GM23248 (cell line): ENCODE measurements around the gene SDCCAG8. TPM values are rescaled to one million over a fixed set of nuclear protein-coding genes. Genes with fewer than 3 reads are reported as not detected.

ENCODE experiments used
- DNase-seq: peaks from one replicate; pipeline ENCODE4 v3.0.0-alpha.2; 2015
- H2AFZ ChIP-seq: fragments of 200-600 bp; sonication (generic); 2 replicates; pipeline ENCODE4 v1.6.1; 2016; ENCODE audit warnings: antibody characterized with exemption
- H3F3A ChIP-seq: fragments of 200-600 bp; sonication (generic); 2 replicates; pipeline ENCODE4 v1.6.1; 2016; ENCODE audit warnings: mild to moderate bottlenecking, antibody characterized with exemption, mixed run types; ENCODE audit not compliant: insufficient read depth
- H3K27ac ChIP-seq: fragments of 200-600 bp; sonication (generic); 2 replicates; pipeline ENCODE4 v1.5.1; 2016; ENCODE audit warnings: mild to moderate bottlenecking
- H3K27me3 ChIP-seq: fragments of 200-600 bp; sonication (generic); replicated peaks from 2 replicates; pipeline ENCODE4 v1.6.1; 2016; ENCODE audit warnings: mild to moderate bottlenecking; ENCODE audit not compliant: insufficient read depth
- H3K36me3 ChIP-seq: fragments of 200-600 bp; sonication (generic); 2 replicates; pipeline ENCODE4 v1.6.1; 2016; ENCODE audit warnings: low read depth, mild to moderate bottlenecking
- H3K4me1 ChIP-seq: fragments of 200-600 bp; sonication (generic); 2 replicates; pipeline ENCODE4 v1.6.1; 2016; ENCODE audit warnings: mild to moderate bottlenecking; ENCODE audit not compliant: insufficient read depth
- H3K4me2 ChIP-seq: fragments of 200-600 bp; sonication (generic); one replicate; pipeline ENCODE4 v1.6.1; 2016; ENCODE audit warnings: mild to moderate bottlenecking; ENCODE audit not compliant: unreplicated experiment
- H3K4me3 ChIP-seq: fragments of 200-600 bp; sonication (generic); 2 replicates; pipeline ENCODE4 v1.5.1; 2016; ENCODE audit warnings: mild to moderate bottlenecking
- H3K79me2 ChIP-seq: fragments of 200-600 bp; sonication (generic); 2 replicates; pipeline ENCODE4 v1.6.1; 2016; ENCODE audit warnings: mild to moderate bottlenecking; ENCODE audit not compliant: insufficient read depth
- H3K9ac ChIP-seq: fragments of 200-600 bp; sonication (generic); 2 replicates; pipeline ENCODE4 v1.6.1; 2016; ENCODE audit warnings: mild to moderate bottlenecking
- H3K9me2 ChIP-seq: fragments of 200-600 bp; sonication (generic); 2 replicates; pipeline ENCODE4 v1.6.1; 2016; ENCODE audit warnings: mixed run types, mild to moderate bottlenecking, moderate library complexity; ENCODE audit not compliant: insufficient read depth
- H3K9me3 ChIP-seq: fragments of 200-600 bp; sonication (generic); one replicate; pipeline ENCODE4 v1.6.1; 2017; ENCODE audit warnings: low read depth
- H4K20me1 ChIP-seq: fragments of 200-600 bp; sonication (generic); 2 replicates; pipeline ENCODE4 v1.6.0; 2016; ENCODE audit not compliant: insufficient read depth
- EZH2 ChIP-seq: fragments of 200-600 bp; sonication (generic); IDR thresholded peaks from 2 replicates; pipeline ENCODE4 v1.6.1; 2018; ENCODE audit warnings: antibody characterized with exemption, mild to moderate bottlenecking; ENCODE audit not compliant: insufficient read depth, poor library complexity, severe bottlenecking
- EZH2phosphoT487 ChIP-seq: fragments of 200-600 bp; sonication (generic); IDR thresholded peaks from 2 replicates; pipeline ENCODE4 v1.6.1; 2018; ENCODE audit warnings: antibody characterized with exemption, moderate library complexity, mild to moderate bottlenecking, low read depth; ENCODE audit not compliant: insufficient read depth
- WGBS, 2 experiments: methylation state at CpG; one replicate each; pipeline ENCODE4 v1.1.6; 2015 to 2017; ENCODE audit warnings: low lambda C conversion rate in 2 of 2, low coverage in 1 of 2; ENCODE audit errors: missing lambda C conversion rate in 2 of 2; 5-methylcytosine and 5-hydroxymethylcytosine counted together
- in situ Hi-C: fragments of 300-500 bp; cut with MboI; formaldehyde crosslinking; loops from 2 replicates; pipeline ENCODE4 v1.15.0; 2020
- polyA plus RNA-seq: library from polyadenylated mRNA; unstranded; fragments of >200 nt; fragmentation: Nextera tagmentation; extraction: Ambion mirVana; gene quantifications from 2 replicates; pipeline ENCODE4 v1.2.1, GENCODE V29; 2016
- total RNA-seq: library from RNA; depleted of rRNA; stranded (reverse); fragments of >200 nt; shearing (Covaris generic); gene quantifications from 2 replicates; pipeline ENCODE4 v1.2.3, GENCODE V29; 2014

The SDCCAG8 gene
- total and polyA plus RNA-seq, 2 experiments from 2014 or later: 29.4 to 45.3 TPM

DNA sequence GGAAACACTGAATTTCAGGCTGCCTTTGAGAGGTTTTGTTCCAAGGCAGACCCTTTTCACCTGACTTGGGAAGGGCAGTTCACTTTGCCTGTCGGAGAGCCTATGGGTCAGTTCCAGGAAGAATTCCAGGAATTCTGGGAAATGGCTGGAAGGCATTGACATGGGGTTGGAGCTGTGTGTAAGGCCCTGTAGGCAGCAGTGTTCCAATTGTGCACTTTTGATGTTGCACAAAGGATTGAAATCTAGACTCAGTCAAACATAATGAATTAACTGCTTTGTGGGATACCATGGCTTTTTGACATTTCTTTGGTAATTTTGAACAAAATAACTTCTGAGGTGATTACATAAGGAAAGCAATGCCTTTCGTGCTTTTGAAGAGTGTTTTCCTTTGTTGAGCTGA, 184.6 kb downstream of the SDCCAG8 start:
- Histone ChIP-seq H3K4me1 (no peaks in the 10 kb centered on the region), H2AFZ (no peak overlapping the region), H3K9ac (no peak overlapping the region), H3K4me3 (no peak overlapping the region), H3K79me2 (no peaks in the 10 kb centered on the region), H3K9me2 (no peaks in the 10 kb centered on the region), H3K27ac (no peak overlapping the region), H3F3A (no peaks in the 10 kb centered on the region), H3K27me3 (no peaks in the 10 kb centered on the region), H4K20me1 (no peaks in the 10 kb centered on the region), H3K9me3 (no peaks in the 10 kb centered on the region), H3K4me2 (no peak overlapping the region), H3K36me3 (no peaks in the 10 kb centered on the region)
- TF ChIP-seq EZH2 (no peak), EZH2phosphoT487 (no peak)
- in situ Hi-C loops: no loop called here
- no peak for DNase-seq
- WGBS, 2 experiments: 100% methylated on average over 2 of the region's 2 CpGs

GRCh38 chr1:243441601-243442000, 185.8 kb downstream of the SDCCAG8 start:
- no peaks in the 10 kb centered on the region for H3K4me1 ChIP-seq
- H3K4me3 ChIP-seq: no peak overlapping the region
- TF ChIP-seq EZH2phosphoT487 (no peak), EZH2 (no peak)
- in situ Hi-C loops: no loop called here
- H3K9me2 ChIP-seq: no peaks in the 10 kb centered on the region
- H3K27me3 ChIP-seq: no peaks in the 10 kb centered on the region
- no peaks in the 10 kb centered on the region for H3F3A ChIP-seq
- H3K27ac ChIP-seq: no peak overlapping the region
- no peak overlapping the region for H2AFZ ChIP-seq
- H3K36me3 ChIP-seq: no peaks in the 10 kb centered on the region
- no peaks in the 10 kb centered on the region for H4K20me1 ChIP-seq
- no peaks in the 10 kb centered on the region for H3K79me2 ChIP-seq
- no peak overlapping the region for H3K9ac ChIP-seq
- no peaks in the 10 kb centered on the region for H3K9me3 ChIP-seq
- H3K4me2 ChIP-seq: no peak overlapping the region
- DNase-seq: no peak

- in situ Hi-C loops: no loop called here
- DNase-seq: no peak
- Histone ChIP-seq H3K9ac (no peak overlapping the region), H3K36me3 (no peaks in the 10 kb centered on the region), H3K4me1 (peaks cover 5% of the 10 kb centered on the region; the same call in 1 of the 2 replicates), H4K20me1 (no peaks in the 10 kb centered on the region), H3K4me2 (no peak overlapping the region), H3K27ac (no peak overlapping the region), H3K79me2 (no peaks in the 10 kb centered on the region), H3F3A (no peaks in the 10 kb centered on the region), H3K9me2 (no peaks in the 10 kb centered on the region), H3K27me3 (no peaks in the 10 kb centered on the region), H3K9me3 (no peaks in the 10 kb centered on the region), H2AFZ (no peak overlapping the region), H3K4me3 (no peak overlapping the region)
- WGBS, 2 experiments: 35 to 38% methylated on average over 4 of the region's 4 CpGs
- no peak for TF ChIP-seq EZH2phosphoT487
- no peak for TF ChIP-seq EZH2
Measured at GRCh38 chr1:243443557-243443956, 187.7 kb downstream of the SDCCAG8 start.

GRCh38 chr1:243447347-243447746, 191.5 kb downstream of the SDCCAG8 start:
- Histone ChIP-seq H3F3A (no peaks in the 10 kb centered on the region), H3K9me2 (no peaks in the 10 kb centered on the region), H3K9ac (no peak overlapping the region), H3K9me3 (no peaks in the 10 kb centered on the region), H3K79me2 (no peaks in the 10 kb centered on the region), H3K27ac (no peak overlapping the region), H2AFZ (peak overlapping the region; percentile 6; the same call in 1 of the 2 replicates), H3K4me1 (peaks cover 5% of the 10 kb centered on the region; the same call in 1 of the 2 replicates), H3K4me2 (peak overlapping the region; percentile 20), H4K20me1 (no peaks in the 10 kb centered on the region), H3K27me3 (no peaks in the 10 kb centered on the region), H3K36me3 (no peaks in the 10 kb centered on the region), H3K4me3 (no peak overlapping the region)
- no peak for TF ChIP-seq EZH2phosphoT487
- TF ChIP-seq EZH2: no peak
- DNase-seq: peak; percentile 83
- in situ Hi-C loops: no loop called here
- 25 to 29% methylated on average over 3 of the region's 3 CpGs for WGBS, 2 experiments

GRCh38 chr1:243447844-243448243, 192.0 kb downstream of the SDCCAG8 start:
- in situ Hi-C loops: no loop called here
- no peak overlapping the region for H3K4me2 ChIP-seq
- no peaks in the 10 kb centered on the region for H3K27me3 ChIP-seq
- H3K79me2 ChIP-seq: no peaks in the 10 kb centered on the region
- H3F3A ChIP-seq: no peaks in the 10 kb centered on the region
- no peak for TF ChIP-seq EZH2phosphoT487
- no peak for TF ChIP-seq EZH2
- no peaks in the 10 kb centered on the region for H3K9me3 ChIP-seq
- 63 to 73% methylated on average over 4 of the region's 4 CpGs for WGBS, 2 experiments
- H3K4me1 ChIP-seq: peaks cover 5% of the 10 kb centered on the region; the same call in 1 of the 2 replicates
- H3K9me2 ChIP-seq: no peaks in the 10 kb centered on the region
- no peak overlapping the region for H3K4me3 ChIP-seq
- no peaks in the 10 kb centered on the region for H3K36me3 ChIP-seq
- no peak for DNase-seq
- H3K27ac ChIP-seq: no peak overlapping the region
- no peak overlapping the region for H3K9ac ChIP-seq
- no peak overlapping the region for H2AFZ ChIP-seq
- no peaks in the 10 kb centered on the region for H4K20me1 ChIP-seq
